GM23248 (cell line): Measurements from ENCODE around the gene MXRA8.

Experiments used
- EZH2 ChIP-seq: fragments of 200-600 bp; sonication (generic); IDR thresholded peaks from 2 replicates; pipeline ENCODE4 v1.6.1; 2018; ENCODE audit warnings: antibody characterized with exemption, mild to moderate bottlenecking; ENCODE audit not compliant: insufficient read depth, poor library complexity, severe bottlenecking
- EZH2phosphoT487 ChIP-seq: fragments of 200-600 bp; sonication (generic); IDR thresholded peaks from 2 replicates; pipeline ENCODE4 v1.6.1; 2018; ENCODE audit warnings: antibody characterized with exemption, moderate library complexity, mild to moderate bottlenecking, low read depth; ENCODE audit not compliant: insufficient read depth

- TF ChIP-seq EZH2 (no peak), EZH2phosphoT487 (no peak)
Observed at GRCh38 chr1:1359308-1359663, 931 bp upstream of the MXRA8 start.
